ENCODE results near the gene SLC51A.
"Not testable (repeated sequence)": the region's sequence is repeated elsewhere in the genome, so short reads cannot be mapped to it uniquely, and the experiment has no call there.

The SLC51A gene

DNA sequence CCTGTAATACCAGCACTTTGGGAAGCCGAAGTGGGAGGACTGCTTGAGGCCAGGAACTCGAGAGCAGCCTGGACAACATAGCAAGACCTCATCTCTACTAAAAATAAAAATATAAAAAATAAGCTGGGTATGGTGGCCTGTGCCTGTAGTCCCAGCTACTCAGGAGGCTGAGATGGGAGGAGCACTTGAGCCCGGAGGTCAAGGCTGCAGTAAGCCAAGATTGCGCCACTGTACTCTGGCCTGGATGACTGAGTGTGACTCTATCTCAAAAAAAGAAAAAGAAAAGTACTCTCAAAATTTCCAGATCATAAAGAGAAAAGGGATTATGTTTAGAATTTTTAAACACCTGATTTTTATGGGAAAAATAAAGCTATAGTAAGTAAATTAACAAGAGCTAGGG lies 24.1 kb downstream of the SLC51A start:
- Histone ChIP-seq H3K79me1 (ENCODE audit: low read depth, low read length) (no peaks in the 10 kb centered on the region), H4K91ac (ENCODE audit: low read depth, low read length, poor library complexity) (no peak overlapping the region), H2BK120ac (ENCODE audit: low read depth, low read length) (no peak overlapping the region), H3K9me3 (replicated peaks in 1 of 2; ENCODE audit: control insufficient read depth in 2 of 2, insufficient read depth in 1 of 2, low read depth in 1 of 2, low read length in 2 of 2) (peaks cover 0 to 1% of the 10 kb centered on the region in 2 donors), H3K9ac (ENCODE audit: low read depth, low read length, poor library complexity) (no peak overlapping the region), H3K27ac (replicated peaks; ENCODE audit: low read length) (no peak overlapping the region), H2BK5ac (ENCODE audit: low read length) (no peak overlapping the region), H3K4me3 (ENCODE audit: low read length in 2 of 2) (no peak overlapping the region), H3K27me3 (ENCODE audit: control insufficient read depth in 3 of 3, insufficient read depth in 3 of 3, low read depth in 1 of 3, low read length in 3 of 3) (no peaks in the 10 kb centered on the region), H2AFZ (ENCODE audit: low read length) (no peak overlapping the region), H3K36me3 (replicated peaks in 1 of 2; ENCODE audit: control insufficient read depth in 2 of 2, insufficient read depth in 2 of 2, low read length in 2 of 2) (peaks cover 19 to 52% of the 10 kb centered on the region in 2 donors), H3K14ac (ENCODE audit: low read length) (no peak overlapping the region), H3K18ac (ENCODE audit: low read length) (no peak overlapping the region), H3K4me2 (ENCODE audit: insufficient read depth, low read length, poor library complexity, severe bottlenecking) (no peak overlapping the region), H4K8ac (ENCODE audit: low read depth, low read length) (no peak overlapping the region), H3K23ac (ENCODE audit: low read depth, low read length, poor library complexity) (no peak overlapping the region), H3K4ac (ENCODE audit: low read length) (no peak overlapping the region), H3K4me1 (ENCODE audit: control insufficient read depth in 2 of 2, insufficient read depth in 1 of 2, low read depth in 1 of 2, low read length in 2 of 2) (no peaks in the 10 kb centered on the region), H2BK15ac (ENCODE audit: low read length) (no peak overlapping the region), H2BK12ac (ENCODE audit: low read length) (no peak overlapping the region), H2AK5ac (ENCODE audit: low read depth, low read length) (no peak overlapping the region)
- no CpG with 5 or more reads among the region's 4 CpGs for WGBS, 2 donors (ENCODE audit: extremely low coverage in 2 of 2, insufficient read length in 2 of 2, insufficient replicate concordance in 1 of 2)
- DNase-seq (ENCODE audit: low spot score) = no peak

DNA sequence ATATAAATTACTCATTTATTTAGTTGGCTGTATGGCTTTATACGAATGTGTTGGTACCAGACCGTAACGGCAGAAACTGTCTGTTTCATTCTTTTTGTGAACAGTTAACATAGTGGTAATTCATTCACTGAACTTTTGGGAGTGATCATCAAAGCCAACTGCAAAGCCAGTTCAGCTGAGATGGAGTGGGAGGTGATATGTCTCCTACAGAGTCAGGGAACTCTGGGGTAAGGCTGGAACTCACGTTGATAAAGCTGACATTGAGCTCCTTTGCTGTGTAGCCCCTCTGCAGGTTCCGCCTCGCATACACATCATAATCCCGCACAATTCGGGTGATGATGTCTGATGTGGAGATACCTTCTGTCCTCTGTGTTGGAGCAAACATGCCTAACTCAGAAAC lies 25.4 kb downstream of the SLC51A start:
- Histone ChIP-seq H3K9me3 (replicated peaks in 1 of 2; ENCODE audit: control insufficient read depth in 2 of 2, insufficient read depth in 1 of 2, low read depth in 1 of 2, low read length in 2 of 2) (peaks cover 2 to 4% of the 10 kb centered on the region in 2 donors), H3K23ac (ENCODE audit: low read depth, low read length, poor library complexity) (no peak overlapping the region), H4K8ac (ENCODE audit: low read depth, low read length) (no peak overlapping the region), H2BK5ac (ENCODE audit: low read length) (no peak overlapping the region), H2AFZ (ENCODE audit: low read length) (no peak overlapping the region), H3K4me3 (ENCODE audit: low read length in 2 of 2) (no peak overlapping the region), H3K14ac (ENCODE audit: low read length) (no peak overlapping the region), H4K91ac (ENCODE audit: low read depth, low read length, poor library complexity) (no peak overlapping the region), H2AK5ac (ENCODE audit: low read depth, low read length) (no peak overlapping the region), H3K4me1 (ENCODE audit: control insufficient read depth in 2 of 2, insufficient read depth in 1 of 2, low read depth in 1 of 2, low read length in 2 of 2) (no peaks in the 10 kb centered on the region), H3K27me3 (ENCODE audit: control insufficient read depth in 3 of 3, insufficient read depth in 3 of 3, low read depth in 1 of 3, low read length in 3 of 3) (no peaks in the 10 kb centered on the region), H3K36me3 (replicated peaks in 1 of 2; ENCODE audit: control insufficient read depth in 2 of 2, insufficient read depth in 2 of 2, low read length in 2 of 2) (peaks cover 19 to 63% of the 10 kb centered on the region in 2 donors), H3K79me1 (ENCODE audit: low read depth, low read length) (no peaks in the 10 kb centered on the region), H3K9ac (ENCODE audit: low read depth, low read length, poor library complexity) (no peak overlapping the region), H3K4me2 (ENCODE audit: insufficient read depth, low read length, poor library complexity, severe bottlenecking) (no peak overlapping the region), H2BK120ac (ENCODE audit: low read depth, low read length) (no peak overlapping the region), H2BK12ac (ENCODE audit: low read length) (no peak overlapping the region), H3K18ac (ENCODE audit: low read length) (no peak overlapping the region), H3K27ac (replicated peaks; ENCODE audit: low read length) (no peak overlapping the region), H3K4ac (ENCODE audit: low read length) (no peak overlapping the region), H2BK15ac (ENCODE audit: low read length) (no peak overlapping the region)
- no CpG with 5 or more reads among the region's 8 CpGs for WGBS, 2 donors (ENCODE audit: extremely low coverage in 2 of 2, insufficient read length in 2 of 2, insufficient replicate concordance in 1 of 2)
- DNase-seq (ENCODE audit: low spot score) = no peak

DNA sequence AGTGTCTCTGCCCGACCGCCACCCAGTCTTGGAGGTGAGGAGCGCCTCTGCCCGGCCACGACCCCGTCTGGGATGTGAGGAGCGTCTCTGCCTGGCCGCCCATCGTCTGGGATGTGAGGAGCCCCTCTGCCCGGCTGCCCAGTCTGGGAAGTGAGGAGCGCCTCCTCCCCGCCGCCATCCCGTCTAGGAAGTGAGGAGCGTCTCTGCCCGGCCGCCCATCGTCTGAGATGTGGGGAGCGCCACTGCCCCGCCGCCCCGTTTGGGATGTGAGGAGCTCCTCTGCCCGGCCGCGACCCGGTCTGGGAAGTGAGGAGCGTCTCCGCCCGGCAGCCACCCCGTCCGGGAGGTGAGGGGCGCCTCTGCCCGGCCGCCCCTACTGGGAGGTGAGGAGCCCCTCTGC lies 27.8 kb downstream of the SLC51A start:
- H3K23ac ChIP-seq (ENCODE audit: low read depth, low read length, poor library complexity); H3K27me3 ChIP-seq (ENCODE audit: control insufficient read depth in 3 of 3, insufficient read depth in 3 of 3, low read depth in 1 of 3, low read length in 3 of 3); H4K91ac ChIP-seq (ENCODE audit: low read depth, low read length, poor library complexity); H2BK5ac ChIP-seq (ENCODE audit: low read length); H3K18ac ChIP-seq (ENCODE audit: low read length); H2AFZ ChIP-seq (ENCODE audit: low read length); H3K9me3 ChIP-seq (replicated peaks in 1 of 2; ENCODE audit: control insufficient read depth in 2 of 2, insufficient read depth in 1 of 2, low read depth in 1 of 2, low read length in 2 of 2); H3K4me1 ChIP-seq (ENCODE audit: control insufficient read depth in 2 of 2, insufficient read depth in 1 of 2, low read depth in 1 of 2, low read length in 2 of 2); H2BK120ac ChIP-seq (ENCODE audit: low read depth, low read length); H2BK15ac ChIP-seq (ENCODE audit: low read length); H3K14ac ChIP-seq (ENCODE audit: low read length); H3K4ac ChIP-seq (ENCODE audit: low read length); H2BK12ac ChIP-seq (ENCODE audit: low read length); H3K79me1 ChIP-seq (ENCODE audit: low read depth, low read length); H3K4me2 ChIP-seq (ENCODE audit: insufficient read depth, low read length, poor library complexity, severe bottlenecking); H3K4me3 ChIP-seq (ENCODE audit: low read length in 2 of 2); H3K9ac ChIP-seq (ENCODE audit: low read depth, low read length, poor library complexity); H3K27ac ChIP-seq (replicated peaks; ENCODE audit: low read length); H4K8ac ChIP-seq (ENCODE audit: low read depth, low read length); DNase-seq (ENCODE audit: low spot score); H2AK5ac ChIP-seq (ENCODE audit: low read depth, low read length): not testable (repeated sequence)
- peaks cover 18 to 53% of the 10 kb centered on the region in 2 donors for H3K36me3 ChIP-seq (replicated peaks in 1 of 2; ENCODE audit: control insufficient read depth in 2 of 2, insufficient read depth in 2 of 2, low read length in 2 of 2)
- WGBS, 2 donors (ENCODE audit: extremely low coverage in 2 of 2, insufficient read length in 2 of 2, insufficient replicate concordance in 1 of 2) = no CpG with 5 or more reads among the region's 34 CpGs

DNA sequence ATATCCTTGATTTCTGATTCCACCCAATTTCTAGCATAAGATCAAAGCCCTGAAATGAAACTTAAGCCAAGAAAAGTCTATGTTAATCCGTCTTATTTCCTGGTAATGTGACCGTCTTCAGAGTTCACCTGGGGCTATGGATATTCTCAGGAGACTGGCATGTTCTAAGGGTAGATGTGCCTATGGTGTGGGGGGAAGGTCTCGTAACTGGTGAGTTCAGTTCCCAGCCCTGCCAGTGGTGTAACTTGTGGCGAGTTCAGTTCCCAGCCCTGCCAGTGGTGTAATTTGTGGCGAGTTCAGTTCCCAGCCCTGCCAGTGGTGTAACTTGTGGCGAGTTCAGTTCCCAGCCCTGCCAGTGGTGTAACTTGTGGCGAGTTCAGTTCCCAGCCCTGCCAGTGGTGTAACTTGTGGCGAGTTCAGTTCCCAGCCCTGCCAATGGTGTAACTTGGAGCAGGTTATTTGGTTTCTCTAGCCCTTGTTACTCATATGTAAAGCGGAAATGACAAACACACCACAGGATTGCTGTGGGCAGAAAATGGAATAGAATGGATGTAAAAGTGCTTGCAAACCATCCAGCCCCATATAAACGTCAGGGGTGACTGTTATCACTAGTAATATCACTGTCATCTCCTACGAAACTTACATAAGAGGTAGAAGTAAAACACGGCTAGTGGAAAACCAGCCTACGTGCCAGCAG lies 30.4 kb downstream of the SLC51A start:
- no peak overlapping the region for H3K9ac ChIP-seq (ENCODE audit: low read depth, low read length, poor library complexity)
- no CpG with 5 or more reads among the region's 13 CpGs for WGBS, 2 donors (ENCODE audit: extremely low coverage in 2 of 2, insufficient read length in 2 of 2, insufficient replicate concordance in 1 of 2)
- H2BK15ac ChIP-seq (ENCODE audit: low read length) = no peak overlapping the region
- H2BK5ac ChIP-seq (ENCODE audit: low read length) = no peak overlapping the region
- H3K79me1 ChIP-seq (ENCODE audit: low read depth, low read length) = peaks cover 1% of the 10 kb centered on the region
- no peak overlapping the region for H3K4me3 ChIP-seq (ENCODE audit: low read length in 2 of 2)
- peaks cover 2 to 4% of the 10 kb centered on the region in 2 donors for H3K9me3 ChIP-seq (replicated peaks in 1 of 2; ENCODE audit: control insufficient read depth in 2 of 2, insufficient read depth in 1 of 2, low read depth in 1 of 2, low read length in 2 of 2)
- peaks cover 14 to 40% of the 10 kb centered on the region in 2 donors for H3K36me3 ChIP-seq (replicated peaks in 1 of 2; ENCODE audit: control insufficient read depth in 2 of 2, insufficient read depth in 2 of 2, low read length in 2 of 2)
- H3K27ac ChIP-seq (replicated peaks; ENCODE audit: low read length) = no peak overlapping the region
- H3K23ac ChIP-seq (ENCODE audit: low read depth, low read length, poor library complexity) = no peak overlapping the region
- no peak overlapping the region for H3K18ac ChIP-seq (ENCODE audit: low read length)
- no peak overlapping the region for H3K4ac ChIP-seq (ENCODE audit: low read length)
- H3K4me2 ChIP-seq (ENCODE audit: insufficient read depth, low read length, poor library complexity, severe bottlenecking) = no peak overlapping the region
- no peak overlapping the region for H2BK120ac ChIP-seq (ENCODE audit: low read depth, low read length)
- H2AK5ac ChIP-seq (ENCODE audit: low read depth, low read length) = no peak overlapping the region
- no peak overlapping the region for H4K91ac ChIP-seq (ENCODE audit: low read depth, low read length, poor library complexity)
- no peaks in the 10 kb centered on the region for H3K27me3 ChIP-seq (ENCODE audit: control insufficient read depth in 3 of 3, insufficient read depth in 3 of 3, low read depth in 1 of 3, low read length in 3 of 3)
- H3K4me1 ChIP-seq (ENCODE audit: control insufficient read depth in 2 of 2, insufficient read depth in 1 of 2, low read depth in 1 of 2, low read length in 2 of 2) = no peaks in the 10 kb centered on the region
- no peak overlapping the region for H3K14ac ChIP-seq (ENCODE audit: low read length)
- H2AFZ ChIP-seq (ENCODE audit: low read length) = no peak overlapping the region
- no peak for DNase-seq (ENCODE audit: low spot score)
- no peak overlapping the region for H4K8ac ChIP-seq (ENCODE audit: low read depth, low read length)
- H2BK12ac ChIP-seq (ENCODE audit: low read length) = no peak overlapping the region
